ENCODE results near the gene SLC22A15.

- TF ChIP-seq CTCF (IDR thresholded peaks at IDR 0.05), result no peak
- TF ChIP-seq POLR2A (IDR thresholded peaks at IDR 0.05), result no peak
Measured at GRCh38 chr1:116062201-116062600, 85.9 kb downstream of the SLC22A15 start.
